ENCODE measurements around the gene KLHDC7B.

DNA sequence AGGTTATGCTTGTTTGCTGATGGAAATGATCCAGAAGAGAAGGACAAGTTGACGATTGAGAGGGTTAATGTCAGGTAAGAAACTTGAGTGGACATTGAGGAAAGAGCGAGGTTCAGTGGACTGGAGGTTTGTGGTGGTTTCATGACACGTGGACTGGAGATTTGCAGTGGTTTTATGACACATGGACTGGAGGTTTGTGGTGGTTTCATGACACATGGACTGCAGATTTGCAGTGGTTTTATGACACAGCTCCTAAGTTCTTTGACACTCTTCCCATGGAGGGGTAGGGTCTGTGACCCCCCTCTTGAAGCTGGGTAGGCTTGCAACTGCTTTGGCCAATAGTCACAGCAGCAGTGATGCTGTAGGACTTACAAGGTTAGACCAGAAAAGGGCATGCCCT, 49.5 kb downstream of the KLHDC7B start:
- TF ChIP-seq, protein P1, sequence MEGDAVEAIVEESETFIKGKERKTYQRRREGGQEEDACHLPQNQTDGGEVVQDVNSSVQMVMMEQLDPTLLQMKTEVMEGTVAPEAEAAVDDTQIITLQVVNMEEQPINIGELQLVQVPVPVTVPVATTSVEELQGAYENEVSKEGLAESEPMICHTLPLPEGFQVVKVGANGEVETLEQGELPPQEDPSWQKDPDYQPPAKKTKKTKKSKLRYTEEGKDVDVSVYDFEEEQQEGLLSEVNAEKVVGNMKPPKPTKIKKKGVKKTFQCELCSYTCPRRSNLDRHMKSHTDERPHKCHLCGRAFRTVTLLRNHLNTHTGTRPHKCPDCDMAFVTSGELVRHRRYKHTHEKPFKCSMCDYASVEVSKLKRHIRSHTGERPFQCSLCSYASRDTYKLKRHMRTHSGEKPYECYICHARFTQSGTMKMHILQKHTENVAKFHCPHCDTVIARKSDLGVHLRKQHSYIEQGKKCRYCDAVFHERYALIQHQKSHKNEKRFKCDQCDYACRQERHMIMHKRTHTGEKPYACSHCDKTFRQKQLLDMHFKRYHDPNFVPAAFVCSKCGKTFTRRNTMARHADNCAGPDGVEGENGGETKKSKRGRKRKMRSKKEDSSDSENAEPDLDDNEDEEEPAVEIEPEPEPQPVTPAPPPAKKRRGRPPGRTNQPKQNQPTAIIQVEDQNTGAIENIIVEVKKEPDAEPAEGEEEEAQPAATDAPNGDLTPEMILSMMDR (IDR thresholded peaks at IDR 0.05; ENCODE audit: extremely low read depth in 1 of 2, insufficient read depth in 1 of 2, low read depth in 1 of 2, low read length in 2 of 2), result no peak
- no peak for TF ChIP-seq EZH2 (IDR thresholded peaks at IDR 0.05; ENCODE audit: borderline replicate concordance, low read depth, low read length, severe bottlenecking)
- no peak for TF ChIP-seq POLR2A (IDR thresholded peaks at IDR 0.05; ENCODE audit: low read depth, low read length)
- TF ChIP-seq JUN (IDR thresholded peaks at IDR 0.05; ENCODE audit: borderline replicate concordance, insufficient read depth, insufficient read length, low read depth), result no peak
- no peak for TF ChIP-seq MYC (IDR thresholded peaks at IDR 0.05; ENCODE audit: low read depth, low read length)
- TF ChIP-seq POLR2AphosphoS5 (IDR thresholded peaks at IDR 0.05; ENCODE audit: insufficient read depth, low read depth, low read length), result no peak
- TF ChIP-seq GATA2 (IDR thresholded peaks at IDR 0.05; ENCODE audit: insufficient read depth, insufficient read length, low read depth, low read length), result no peak
- no peak for TF ChIP-seq FOS (IDR thresholded peaks at IDR 0.05; ENCODE audit: borderline replicate concordance, insufficient read depth, low read length)

All from endothelial cell of umbilical vein (primary cell).